ENCODE data around the gene ACTMAP. TPM values are rescaled to one million over a fixed set of nuclear protein-coding genes. Genes with fewer than 3 reads are reported as not detected.
"Not testable (repeated sequence)": the region's sequence is repeated elsewhere in the genome, so short reads cannot be mapped to it uniquely, and the experiment has no call there.

Gene ACTMAP
- total and polyA plus RNA-seq, 9 of the 15 experiments (the other 6 are each of a cell fraction or from before 2014, with no cell fraction given) = 1.7 to 16.6 (median 4.9) TPM

DNA sequence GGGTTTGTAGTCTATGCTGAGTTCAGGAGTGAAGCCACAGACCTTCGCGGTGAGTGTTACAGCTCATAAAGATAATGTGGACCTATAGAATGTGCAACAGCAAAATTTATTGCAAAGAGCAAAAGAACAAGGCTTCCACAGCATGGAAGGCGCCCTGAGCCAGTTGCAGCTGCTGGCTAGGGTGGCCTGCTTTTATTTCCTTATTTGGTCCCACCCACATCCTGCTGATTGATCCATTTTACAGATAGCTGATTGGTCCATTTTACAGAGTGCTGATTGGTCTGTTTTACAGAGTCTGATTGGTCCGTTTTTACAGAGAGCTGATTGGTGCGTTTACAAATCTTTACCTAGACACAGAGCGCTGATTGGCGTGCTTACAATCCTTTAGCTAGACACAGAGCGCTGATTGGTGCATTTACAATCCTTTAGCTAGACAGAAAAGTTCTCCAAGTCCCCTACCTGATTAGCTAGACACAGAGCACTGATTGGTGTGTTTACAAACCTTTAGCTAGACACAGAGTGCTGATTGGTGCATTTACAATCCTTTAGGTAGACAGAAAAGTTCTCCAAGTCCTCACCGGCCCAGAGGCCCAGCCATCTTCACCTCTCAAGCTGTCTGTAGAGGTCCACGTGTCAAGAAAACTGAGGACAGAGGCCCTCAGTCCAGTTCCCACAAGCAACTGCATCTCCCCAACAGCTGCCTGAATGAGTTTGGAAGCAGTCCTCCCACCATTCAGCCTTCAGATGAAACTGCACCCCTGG, 21.0 kb upstream of the ACTMAP start:
- H3K9ac ChIP-seq (ENCODE audit: insufficient read depth in 1 of 2, low read depth in 2 of 2, low read length in 2 of 2); H3K9me3 ChIP-seq (replicated peaks; ENCODE audit: control insufficient read depth, insufficient read depth, low read depth, low read length); in situ Hi-C loops (cut with MboI); H4K20me1 ChIP-seq (replicated peaks; ENCODE audit: control insufficient read depth, insufficient read depth, low read length); H2AFZ ChIP-seq (ENCODE audit: low read depth, low read length); H3K4me2 ChIP-seq (ENCODE audit: insufficient read depth, low read length); H3K27me3 ChIP-seq (ENCODE audit: control insufficient read depth in 2 of 2, insufficient read depth in 2 of 2, low read length in 2 of 2); H3K36me3 ChIP-seq (ENCODE audit: control insufficient read depth, insufficient read depth, low read length); intact Hi-C loops (cut with micrococcal nuclease); H3K4me3 ChIP-seq; H3K4me1 ChIP-seq (replicated peaks in 1 of 2; ENCODE audit: control insufficient read depth in 2 of 2, insufficient read depth in 2 of 2, low read length in 2 of 2); CTCF ChIA-PET (ENCODE audit: low intra/inter-chr PET ratio); BruUV-seq (replicated peaks); FAIRE-seq; H3K9me1 ChIP-seq (ENCODE audit: control insufficient read depth, insufficient read depth, low read length); H3K79me2 ChIP-seq (ENCODE audit: control insufficient read depth, insufficient read depth, low read length); TF ChIP-seq PBX2 (CRISPR knock-in tag; IDR thresholded peaks at IDR 0.05; ENCODE audit: low read depth): not testable (repeated sequence)
- peak in 1 of 4 experiments; percentile 35 for DNase-seq (ENCODE audit: extremely low read depth in 1 of 4, low spot score in 3 of 4)
- TF ChIP-seq ASH1L (IDR thresholded peaks at IDR 0.05; ENCODE audit: borderline replicate concordance, low read depth, partially characterized antibody) (peak; percentile 73), PKNOX1 (IDR thresholded peaks at IDR 0.05) (peak; percentile 90), FOS (IDR thresholded peaks at IDR 0.05; ENCODE audit: extremely low read depth, insufficient read length) (peak; percentile 50), ZNF316 (IDR thresholded peaks at IDR 0.05) (peak; percentile 84), ZBTB33 (CRISPR knock-in tag; IDR thresholded peaks at IDR 0.05) (peak; percentile 55; the same call in 1 of the 2 replicates), MBD2 (IDR thresholded peaks at IDR 0.05; ENCODE audit: borderline replicate concordance, low read depth) (0 out of 2 replicates have a peak, but pooled peaks have one; percentile 28), C11orf30 (IDR thresholded peaks at IDR 0.05; ENCODE audit: low read depth) (peak; percentile 58; the same call in 1 of the 2 replicates), ZNF263 (CRISPR knock-in tag; IDR thresholded peaks at IDR 0.05; ENCODE audit: borderline replicate concordance) (peak; percentile 38; the same call in 1 of the 2 replicates), MEIS2 (IDR thresholded peaks at IDR 0.05; ENCODE audit: partially characterized antibody) (peak; percentile 31), NFYB (IDR thresholded peaks at IDR 0.05; ENCODE audit: extremely low read depth, insufficient read length) (peak; percentile 78), SRF (CRISPR knock-in tag; IDR thresholded peaks at IDR 0.05) (peak in 1 of 2 experiments; percentile 68; a peak in 1 of 4 replicates), PBX2 (tag; conservative IDR thresholded peaks at IDR 0.05; ENCODE audit: low read depth) (0 out of 2 replicates have a peak, but pooled peaks have one; percentile 43), KDM5B (IDR thresholded peaks at IDR 0.05; ENCODE audit: insufficient replicate concordance, low read depth, low read length) (peak; percentile 33), CC2D1A (IDR thresholded peaks at IDR 0.05) (0 out of 2 replicates have a peak, but pooled peaks have one; percentile 24)
- H3K27ac ChIP-seq (ENCODE audit: extremely low read depth, low read depth, low read length) = peak overlapping the region; percentile 39; the same call in 1 of the 3 replicates
- peak; percentile 42; the same call in 2 of the 3 replicates for ATAC-seq
- WGBS (ENCODE audit: insufficient coverage, low coverage, missing lambda C conversion rate) = 79% methylated on average over 10 of the region's 10 CpGs
- POLR2A ChIA-PET = interaction anchor here (0.6 to 2.0 kb wide), 6 partner anchors 11 to 37 kb away, joined by 3 to 8 read pairs (median 6); partner anchors contain the start of genes ACTMAP and SNRPA

Measured in K562 (cell line).